K562 (cell line): ENCODE measurements around the gene HSPB1. TPM values are rescaled to one million over a fixed set of nuclear protein-coding genes. Genes with fewer than 3 reads are reported as not detected.

Experiments
- ATAC-seq: fragments of 200-7000 bp; cut with Tn5 transposase; 3 replicates; pipeline ENCODE4 v1.9.1; 2020; ENCODE audit warnings: moderate library complexity
- BruUV-seq: library from RNA; stranded (reverse); fragments of 400-500 nt; replicated peaks from 2 replicates; lab custom pipeline; 2021; lab: Mats Ljungman, UMichigan
- CTCF ChIA-PET: fragments of 300-600 bp; formaldehyde crosslinking; extraction: SDS; loops from one replicate; lab custom pipeline; 2021; ENCODE audit warnings: low intra/inter-chr PET ratio; lab: Yijun Ruan, JAX
- POLR2A ChIA-PET: fragments of 300-600, 350-650 bp; sonication (Branson Sonifier 250); formaldehyde crosslinking; extraction: SDS; loops from one replicate; lab custom pipeline; 2021; ENCODE audit warnings: antibody characterized with exemption, inconsistent platforms; lab: Yijun Ruan, JAX
- DNase-seq, 4 experiments: peaks; one replicate each; pipeline versions ENCODE4 v3.0.0 to v3.0.0-alpha.2; 2011 to 2018; ENCODE audit warnings: low spot score in 3 of 4, mixed read lengths in 3 of 4; ENCODE audit errors: extremely low read depth in 1 of 4
- FAIRE-seq: peaks from 2 replicates; lab custom pipeline; 2011; peaks lifted over from hg19 to GRCh38; lab: Jason Lieb, UNC
- H2AFZ ChIP-seq: 2 replicates; pipeline ENCODE4 v1.6.0; 2011; ENCODE audit warnings: low read depth, low read length, control low read depth, inconsistent platforms
- H3K27ac ChIP-seq: fragments of 200-600 bp; 3 replicates; pipeline ENCODE4 v1.8.0; 2011; ENCODE audit warnings: low read depth, mild to moderate bottlenecking, control low read depth, inconsistent platforms, low read length, moderate library complexity, mixed read lengths; ENCODE audit errors: extremely low read depth
- H3K27me3 ChIP-seq, 2 experiments: fragments of 300-600 bp in 1 of 2; 2 replicates in 1 of 2; 3 replicates in 1 of 2; pipeline versions ENCODE4 v1.6.0 to v1.8.0; 2011; ENCODE audit warnings: inconsistent platforms in 2 of 2, low read length in 2 of 2, mild to moderate bottlenecking in 1 of 2, mixed read lengths in 1 of 2, moderate library complexity in 1 of 2; ENCODE audit not compliant: control insufficient read depth in 2 of 2, insufficient read depth in 2 of 2
- H3K36me3 ChIP-seq: fragments of 300-600 bp; 3 replicates; pipeline ENCODE4 v1.8.0; 2011; ENCODE audit warnings: mild to moderate bottlenecking, low read length, inconsistent platforms; ENCODE audit not compliant: control insufficient read depth, insufficient read depth
- H3K4me1 ChIP-seq, 2 experiments: fragments of 200-600 bp in 1 of 2; replicated peaks in 1 of 2; 2 replicates in 1 of 2; 3 replicates in 1 of 2; pipeline versions ENCODE4 v1.5.1 to v1.8.0; 2011; ENCODE audit warnings: inconsistent platforms in 2 of 2, low read length in 2 of 2, mild to moderate bottlenecking in 1 of 2, mixed read lengths in 1 of 2, moderate library complexity in 1 of 2; ENCODE audit not compliant: control insufficient read depth in 2 of 2, insufficient read depth in 2 of 2
- H3K4me2 ChIP-seq: 2 replicates; pipeline ENCODE4 v1.6.1; 2011; ENCODE audit warnings: low read length, control low read depth, inconsistent platforms, mixed read lengths; ENCODE audit not compliant: insufficient read depth
- H3K4me3 ChIP-seq: fragments of 200-600 bp; sonication (generic), shearing (Covaris generic); 2 replicates; pipeline ENCODE4 v1.5.1; 2016; ENCODE audit warnings: control low read depth, inconsistent platforms
- H3K79me2 ChIP-seq: fragments of 200-600 bp; 3 replicates; pipeline ENCODE4 v1.8.0; 2011; ENCODE audit warnings: low read length, inconsistent platforms; ENCODE audit not compliant: control insufficient read depth, insufficient read depth
- H3K9ac ChIP-seq, 2 experiments: 2 replicates each; pipeline versions ENCODE4 v1.6.0 to v1.6.1; 2011; ENCODE audit warnings: low read depth in 2 of 2, low read length in 2 of 2, control low read depth in 1 of 2, inconsistent platforms in 1 of 2, mild to moderate bottlenecking in 1 of 2, mixed read lengths in 1 of 2; ENCODE audit not compliant: insufficient read depth in 1 of 2
- H3K9me1 ChIP-seq: one replicate; pipeline ENCODE4 v1.6.0; 2011; ENCODE audit warnings: inconsistent platforms, mild to moderate bottlenecking, low read length, moderate library complexity; ENCODE audit not compliant: control insufficient read depth, insufficient read depth
- H3K9me3 ChIP-seq: replicated peaks from 2 replicates; pipeline ENCODE4 v1.5.1; 2011; ENCODE audit warnings: low read depth, low read length, inconsistent platforms; ENCODE audit not compliant: control insufficient read depth, insufficient read depth
- H4K20me1 ChIP-seq: replicated peaks from 2 replicates; pipeline ENCODE4 v1.6.1; 2011; ENCODE audit warnings: low read length, inconsistent platforms, mixed read lengths; ENCODE audit not compliant: control insufficient read depth, insufficient read depth
- CEBPG ChIP-seq, 3 experiments: fragments of 200-800 bp in 1 of 3; sonication (Bioruptor generic) in 1 of 3; sonication (generic) in 1 of 3; formaldehyde crosslinking in 1 of 3; IDR thresholded peaks in 2 of 3; conservative IDR thresholded peaks in 1 of 3; 2 replicates each; pipeline versions ENCODE4 v1.6.1 to v1.8.0; 2016 to 2022; ENCODE audit warnings: missing compliant biosample characterization in 2 of 3, missing genetic modification characterization in 2 of 3, mild to moderate bottlenecking in 1 of 3, missing genetic modification reagents in 1 of 3
- GTF2F1 ChIP-seq: IDR thresholded peaks from 2 replicates; pipeline ENCODE4 v1.6.1; 2011; ENCODE audit warnings: low read depth, low read length, improper control_type of control experiment
- HCFC1 ChIP-seq: IDR thresholded peaks from 2 replicates; pipeline ENCODE4 v1.6.1; 2012; ENCODE audit warnings: low read depth, low read length, improper control_type of control experiment
- WGBS: fragments of 100-300 bp; shearing (Covaris generic); methylation state at CpG from one replicate; pipeline ENCODE4 v1.1.6; 2016; ENCODE audit warnings: low coverage, mixed read lengths; ENCODE audit not compliant: insufficient coverage; ENCODE audit errors: missing lambda C conversion rate; 5-methylcytosine and 5-hydroxymethylcytosine counted together
- in situ Hi-C: fragments of 300-500 bp; cut with MboI; formaldehyde crosslinking; loops from 4 replicates; pipeline ENCODE4 v1.15.0; 2018; ENCODE audit warnings: inconsistent platforms, mixed read lengths
- intact Hi-C: fragments of 100-400 bp; cut with micrococcal nuclease; formaldehyde crosslinking; loops from 2 replicates; pipeline ENCODE4 v1.14.2; 2022
- polyA plus RNA-seq, 8 experiments: library from polyadenylated mRNA; depleted of rRNA in 4 of 8; stranded (reverse) in 5 of 8; unstranded in 3 of 8; fragments of >200 nt; fragmentation: Nextera tagmentation in 2 of 8; fragmentation: Illumina TruSeq in 1 of 8; extraction: Ambion mirVana in 2 of 8; extraction: Trizol in 1 of 8; gene quantifications; 2 replicates each; pipeline versions ENCODE4 v1.2.1 to v1.2.3, GENCODE V29; 2011 to 2014; ENCODE audit warnings: inconsistent platforms in 1 of 8, missing spikeins in 1 of 8
- total RNA-seq, 7 experiments: library from RNA; depleted of rRNA in 6 of 7; stranded (reverse); fragments of >200 nt in 6 of 7; fragmentation: Illumina TruSeq in 2 of 7; extraction: Trizol in 2 of 7; gene quantifications; 2 replicates each; pipeline versions ENCODE4 v1.2.1 to v1.2.3, GENCODE V29; 2011 to 2021; ENCODE audit warnings: low replicate concordance in 1 of 7
- TF ChIP-seq, protein P1 (sequence below), 2 experiments: fragments of 450-650 bp in 1 of 2; sonication (generic) in 1 of 2; formaldehyde crosslinking in 1 of 2; IDR thresholded peaks in 1 of 2; conservative IDR thresholded peaks in 1 of 2; 2 replicates each; pipeline versions ENCODE4 v1.6.1 to v1.8.1; 2016 to 2023; ENCODE audit warnings: mild to moderate bottlenecking in 2 of 2, moderate library complexity in 2 of 2, inconsistent platforms in 1 of 2, missing genetic modification reagents in 1 of 2
- TF ChIP-seq, protein P2 (sequence below): fragments of 450-650 bp; IDR thresholded peaks from 2 replicates; pipeline ENCODE4 v1.6.1; 2016; ENCODE audit warnings: mild to moderate bottlenecking

Gene HSPB1
- total and polyA plus RNA-seq, 9 of the 15 experiments (the other 6 are each of a cell fraction or from before 2014, with no cell fraction given): 27.1 to 522 (median 138) TPM

DNA sequence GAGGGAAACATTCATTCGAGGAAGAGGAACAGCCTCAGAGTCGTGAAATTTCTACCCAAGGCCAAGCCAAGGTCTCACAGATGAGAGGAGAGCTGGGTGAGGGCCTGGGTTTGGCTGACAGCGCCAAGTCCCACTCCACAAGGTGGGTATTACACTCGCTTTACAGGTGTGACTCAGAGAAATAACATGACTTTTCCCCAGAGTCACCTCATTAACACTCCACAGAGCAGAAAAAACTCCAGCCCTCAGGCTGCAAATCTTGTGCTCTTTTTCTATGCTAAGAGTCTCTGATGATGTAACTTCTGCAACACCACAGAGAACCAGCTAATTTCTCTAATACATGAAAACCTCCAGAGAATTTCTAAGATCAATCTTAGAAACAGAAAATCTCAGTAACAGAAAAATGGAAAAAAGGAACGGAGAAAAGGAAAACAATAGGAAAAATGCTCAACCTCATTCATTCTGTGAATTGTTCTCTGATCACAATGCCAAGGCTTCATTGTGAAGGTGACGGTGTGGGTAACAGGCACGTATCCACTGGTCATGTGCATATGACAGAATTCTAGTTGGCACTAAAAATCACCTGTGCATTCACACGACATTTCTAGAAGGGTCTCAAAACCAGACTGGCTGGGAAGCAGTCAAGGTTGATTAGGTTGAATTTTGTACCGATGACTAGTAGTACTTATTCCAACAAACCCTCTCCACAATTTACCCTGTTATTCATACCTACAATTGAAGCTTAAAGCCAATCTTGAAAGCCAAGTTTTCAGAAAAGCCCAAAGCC, 36.0 kb downstream of the HSPB1 start:
- Histone ChIP-seq H3K4me2 (no peak overlapping the region), H3K4me3 (no peak overlapping the region), H3K4me1 (peaks cover 25 to 29% of the 10 kb centered on the region in 2 experiments; a peak in 4 of 5 replicates), H3K9ac (no peak overlapping the region), H3K27ac (peak overlapping the region; percentile 15; the same call in 1 of the 3 replicates), H3K9me3 (no peaks in the 10 kb centered on the region), H3K9me1 (no peaks in the 10 kb centered on the region), H3K36me3 (peaks cover 84% of the 10 kb centered on the region), H3K27me3 (no peaks in the 10 kb centered on the region), H3K79me2 (peaks cover 98% of the 10 kb centered on the region), H4K20me1 (peaks cover 44% of the 10 kb centered on the region), H2AFZ (no peak overlapping the region)
- CTCF ChIA-PET: no interaction called here
- intact Hi-C loops: no loop called here
- WGBS: 83% methylated on average over 9 of the region's 9 CpGs
- no TSS peak for BruUV-seq
- no peak for ATAC-seq
- in situ Hi-C loops: no loop called here
- TF ChIP-seq GTF2F1 (no peak), CEBPG (CRISPR knock-in tag; IDR thresholded peaks at IDR 0.05) (no peak), CEBPG (tag; conservative IDR thresholded peaks at IDR 0.05 in 1 of 2, IDR thresholded peaks at IDR 0.05 in 1 of 2) (0 out of 4 replicates have a peak, but pooled peaks of 1 of the 2 experiments have one; percentile 19), HCFC1 (no peak)
- TF ChIP-seq, protein P1, sequence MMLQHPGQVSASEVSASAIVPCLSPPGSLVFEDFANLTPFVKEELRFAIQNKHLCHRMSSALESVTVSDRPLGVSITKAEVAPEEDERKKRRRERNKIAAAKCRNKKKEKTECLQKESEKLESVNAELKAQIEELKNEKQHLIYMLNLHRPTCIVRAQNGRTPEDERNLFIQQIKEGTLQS (IDR thresholded peaks at IDR 0.05): peak; percentile 69
- TF ChIP-seq, protein P1 (CRISPR knock-in tag; conservative IDR thresholded peaks at IDR 0.05): no peak
- TF ChIP-seq, protein P2, sequence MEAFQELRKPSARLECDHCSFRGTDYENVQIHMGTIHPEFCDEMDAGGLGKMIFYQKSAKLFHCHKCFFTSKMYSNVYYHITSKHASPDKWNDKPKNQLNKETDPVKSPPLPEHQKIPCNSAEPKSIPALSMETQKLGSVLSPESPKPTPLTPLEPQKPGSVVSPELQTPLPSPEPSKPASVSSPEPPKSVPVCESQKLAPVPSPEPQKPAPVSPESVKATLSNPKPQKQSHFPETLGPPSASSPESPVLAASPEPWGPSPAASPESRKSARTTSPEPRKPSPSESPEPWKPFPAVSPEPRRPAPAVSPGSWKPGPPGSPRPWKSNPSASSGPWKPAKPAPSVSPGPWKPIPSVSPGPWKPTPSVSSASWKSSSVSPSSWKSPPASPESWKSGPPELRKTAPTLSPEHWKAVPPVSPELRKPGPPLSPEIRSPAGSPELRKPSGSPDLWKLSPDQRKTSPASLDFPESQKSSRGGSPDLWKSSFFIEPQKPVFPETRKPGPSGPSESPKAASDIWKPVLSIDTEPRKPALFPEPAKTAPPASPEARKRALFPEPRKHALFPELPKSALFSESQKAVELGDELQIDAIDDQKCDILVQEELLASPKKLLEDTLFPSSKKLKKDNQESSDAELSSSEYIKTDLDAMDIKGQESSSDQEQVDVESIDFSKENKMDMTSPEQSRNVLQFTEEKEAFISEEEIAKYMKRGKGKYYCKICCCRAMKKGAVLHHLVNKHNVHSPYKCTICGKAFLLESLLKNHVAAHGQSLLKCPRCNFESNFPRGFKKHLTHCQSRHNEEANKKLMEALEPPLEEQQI: no peak
- peak; percentile 57 for FAIRE-seq
- POLR2A ChIA-PET: interaction anchor here (0.9 kb wide), 1 partner anchor 11 kb away, joined by 3 read pairs; no protein-coding TSS in a partner anchor
- no peak for DNase-seq
